ENCODE data around the gene CPLX1.

CPLX1 gene

DNA sequence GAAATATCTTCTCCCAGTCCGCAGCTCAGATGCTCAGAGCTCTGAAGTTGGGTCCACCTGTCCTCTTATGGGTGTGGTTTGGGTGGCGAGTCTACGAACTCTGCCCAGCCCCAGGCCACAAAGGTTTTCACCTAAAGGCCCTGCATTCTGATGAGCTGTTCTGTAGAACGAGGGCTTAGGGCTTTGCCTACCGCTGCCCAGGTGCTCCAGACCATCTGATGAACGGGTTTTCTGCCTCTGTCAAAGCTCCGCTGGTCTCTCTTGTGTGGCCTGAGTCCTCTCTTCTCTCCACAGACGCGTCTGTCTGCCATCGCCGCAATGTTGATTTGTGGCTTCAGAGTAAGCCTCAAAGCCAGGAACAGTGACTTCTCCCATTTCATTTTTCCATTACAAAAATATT, 28.4 kb upstream of the CPLX1 start:
- DNase-seq = no peak

DNA sequence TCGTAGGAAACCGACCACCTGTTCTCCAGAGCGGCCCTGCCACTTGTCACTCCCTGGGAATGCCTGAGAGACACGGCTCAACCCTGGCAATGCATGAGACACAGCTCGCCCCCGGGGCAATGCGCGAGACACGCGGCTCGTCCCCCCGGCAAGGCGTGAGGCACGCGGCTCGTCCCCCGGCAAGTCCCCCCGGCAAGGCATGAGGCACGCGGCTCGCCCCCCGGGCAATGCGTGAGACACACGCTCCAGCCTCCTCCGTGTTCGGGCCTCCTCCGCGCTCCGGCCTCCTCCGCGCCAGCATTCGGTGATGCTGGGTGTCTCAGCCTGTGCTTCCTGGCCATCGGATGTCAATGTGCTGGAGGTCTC, 27.5 kb upstream of the CPLX1 start:
- DNase-seq = no peak

DNA sequence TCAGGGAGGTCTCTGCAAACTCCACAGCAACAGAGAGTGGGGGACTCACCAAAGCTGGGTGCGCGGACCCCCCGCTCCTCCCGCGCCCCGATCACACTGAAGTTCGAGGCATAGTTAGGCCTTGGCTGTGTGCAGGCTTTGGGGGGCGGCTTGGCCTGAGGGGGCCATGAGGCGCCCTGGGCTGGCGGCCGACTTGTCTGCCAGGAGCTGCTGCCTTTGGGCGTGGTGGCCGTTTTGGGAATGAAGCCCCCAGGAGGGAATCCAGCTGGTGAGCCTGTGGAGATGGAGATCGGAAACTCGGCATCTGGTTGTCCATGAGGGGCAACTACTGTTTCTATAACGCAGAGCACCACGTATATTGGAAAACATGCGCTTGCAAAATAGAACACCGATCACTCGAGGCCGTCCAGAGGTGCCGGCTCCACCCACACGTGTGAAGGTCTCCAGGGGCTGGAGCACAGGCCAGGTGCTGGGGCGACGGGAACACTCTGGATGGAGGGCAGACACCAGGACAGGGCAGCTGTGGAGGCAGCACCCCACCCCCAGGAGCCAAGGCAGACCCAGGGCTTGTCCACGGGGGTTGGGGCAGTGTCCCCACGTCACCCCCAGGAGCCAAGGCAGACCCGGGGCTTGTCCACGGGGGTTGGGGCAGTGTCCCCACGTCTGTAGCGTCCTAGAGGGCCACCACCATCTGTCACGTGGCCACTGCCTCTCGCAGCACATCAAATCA, 25.9 kb upstream of the CPLX1 start:
- no peak for DNase-seq

DNA sequence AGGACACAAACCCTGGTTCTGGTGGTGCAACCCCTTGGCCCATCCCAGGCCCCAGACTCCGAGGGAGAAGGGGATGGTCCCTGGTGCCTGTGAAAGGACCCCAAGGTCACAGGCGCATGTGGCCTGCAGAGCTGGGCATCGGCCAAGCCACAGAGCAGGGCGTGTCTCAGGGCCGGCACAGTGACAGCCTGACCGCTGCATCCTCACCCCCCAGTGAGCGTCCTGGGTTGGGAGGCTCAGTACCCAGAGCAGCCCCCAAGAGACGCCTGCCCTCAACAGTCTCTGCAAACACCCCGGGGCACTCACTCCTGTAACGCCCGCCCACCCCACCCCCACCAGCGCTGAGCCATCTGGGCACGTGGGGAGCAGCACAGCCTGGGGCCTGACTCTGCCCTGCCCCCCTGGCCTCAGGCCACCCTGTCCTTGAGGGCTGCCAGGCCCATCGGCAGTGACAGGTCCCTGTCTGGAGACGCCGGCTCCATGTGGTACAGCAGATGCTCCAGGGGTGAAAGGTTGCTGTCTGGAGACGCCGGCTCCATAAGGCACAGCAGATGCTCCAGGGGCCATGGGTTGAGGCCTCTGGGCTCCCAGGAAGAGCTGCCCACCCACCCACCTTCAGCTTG, 24.5 kb upstream of the CPLX1 start:
- DNase-seq = no peak

DNA sequence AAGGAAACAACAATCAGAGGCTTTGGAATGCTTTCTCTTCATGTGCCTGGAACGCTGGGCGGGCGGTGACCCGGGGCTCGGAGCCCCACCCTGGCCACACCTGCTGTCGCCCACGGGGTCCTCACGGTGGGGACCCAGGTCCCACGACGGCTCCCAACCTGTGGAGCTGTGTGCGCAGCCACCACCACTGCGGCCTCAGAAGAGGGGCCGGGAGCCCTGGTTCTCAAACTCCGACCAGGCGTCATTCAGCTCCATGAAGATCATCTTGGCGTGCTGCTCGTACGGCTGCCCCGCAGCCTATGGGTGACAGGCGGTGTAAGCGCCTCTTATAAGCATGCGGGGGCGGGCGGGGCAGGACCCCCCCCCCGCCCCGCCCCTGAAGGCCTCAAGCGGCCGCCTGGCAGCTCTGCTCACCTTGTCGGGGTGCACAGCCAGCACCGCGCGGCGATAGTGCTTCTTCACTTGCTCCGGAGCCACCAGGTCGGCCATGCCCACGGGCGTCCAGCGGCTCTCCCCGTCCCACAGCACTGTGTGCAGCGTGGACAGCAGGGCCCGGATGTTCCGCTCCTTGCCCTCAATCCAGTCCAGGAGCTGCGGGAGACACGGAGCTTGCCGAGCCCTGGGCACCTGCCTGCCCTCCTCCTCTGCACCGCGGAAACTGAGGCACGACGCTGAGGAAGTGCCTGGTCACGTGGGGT, 23.7 kb upstream of the CPLX1 start:
- DNase-seq = no peak

DNA sequence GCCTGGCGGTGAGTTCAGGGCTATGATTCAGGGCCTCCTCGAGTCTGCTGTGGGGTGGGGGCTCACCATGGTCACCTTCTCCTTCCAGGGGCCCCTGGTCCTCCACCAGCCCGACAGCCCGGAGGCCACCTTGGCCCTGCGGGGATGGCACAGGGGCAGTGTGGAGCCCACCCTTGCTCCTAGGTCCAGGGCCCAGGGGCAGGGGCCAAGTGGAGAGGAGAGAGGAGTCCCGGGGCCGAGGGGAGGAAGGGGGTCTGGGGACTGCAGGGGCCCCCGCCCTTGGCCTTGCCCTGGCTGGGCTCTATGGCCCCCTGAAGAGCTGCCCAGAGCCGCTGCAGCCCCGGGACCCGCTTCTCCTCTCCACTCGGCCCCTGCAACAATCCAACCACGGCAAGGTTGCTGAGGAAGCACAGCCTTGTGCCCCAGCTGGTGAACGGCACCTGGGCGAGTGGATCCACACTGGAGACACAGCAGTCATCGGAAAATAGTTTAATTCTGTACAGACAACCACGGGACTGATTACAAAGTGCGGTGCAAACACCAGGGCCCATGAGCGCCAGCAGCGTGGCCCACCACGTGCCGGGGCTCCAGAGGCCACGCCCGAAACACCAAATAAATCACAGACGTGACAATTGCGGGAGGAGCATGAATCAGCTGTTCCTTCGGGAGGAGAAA, 23.0 kb upstream of the CPLX1 start:
- no peak for DNase-seq

DNA sequence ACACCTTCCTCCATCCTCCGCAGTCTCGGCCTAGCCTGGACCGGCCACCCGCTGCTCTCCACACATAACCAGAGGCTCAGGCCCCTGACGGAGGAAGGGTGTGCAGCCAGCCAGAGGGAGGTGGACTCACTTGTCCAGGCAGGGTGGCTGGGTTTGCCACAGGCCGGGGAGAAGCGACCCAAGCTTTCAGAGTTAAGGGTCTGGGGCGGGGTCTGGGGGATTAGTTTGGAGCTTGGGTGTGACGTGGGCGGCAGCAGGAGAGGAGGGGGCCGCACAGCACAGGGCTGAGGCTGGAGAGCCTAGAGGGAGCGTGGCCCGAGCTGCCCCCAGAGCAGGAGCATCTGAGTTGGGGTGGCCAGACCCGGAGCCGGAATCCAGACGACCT, 22.4 kb upstream of the CPLX1 start:
- DNase-seq = no peak

DNA sequence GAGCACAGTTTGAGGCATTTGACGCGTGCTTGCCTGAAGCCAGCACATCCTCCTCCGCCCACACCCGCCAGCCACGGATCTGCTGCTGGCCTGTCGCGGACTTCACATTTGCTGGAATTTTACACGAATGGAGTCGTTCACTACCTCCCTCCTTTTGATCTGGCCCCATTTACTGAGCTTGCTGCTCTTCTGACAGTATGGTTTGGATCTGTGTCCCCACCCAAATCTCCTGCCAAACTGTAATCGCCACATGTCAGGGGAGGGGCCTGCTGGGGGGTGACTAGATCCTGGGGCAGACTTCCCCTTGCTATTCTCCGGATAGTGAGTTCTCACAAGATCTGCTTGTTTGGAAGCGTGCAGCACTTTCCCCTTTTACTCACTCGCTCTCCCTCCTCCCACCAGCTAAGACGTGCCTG, 19.9 kb upstream of the CPLX1 start:
- no peak for DNase-seq

DNA sequence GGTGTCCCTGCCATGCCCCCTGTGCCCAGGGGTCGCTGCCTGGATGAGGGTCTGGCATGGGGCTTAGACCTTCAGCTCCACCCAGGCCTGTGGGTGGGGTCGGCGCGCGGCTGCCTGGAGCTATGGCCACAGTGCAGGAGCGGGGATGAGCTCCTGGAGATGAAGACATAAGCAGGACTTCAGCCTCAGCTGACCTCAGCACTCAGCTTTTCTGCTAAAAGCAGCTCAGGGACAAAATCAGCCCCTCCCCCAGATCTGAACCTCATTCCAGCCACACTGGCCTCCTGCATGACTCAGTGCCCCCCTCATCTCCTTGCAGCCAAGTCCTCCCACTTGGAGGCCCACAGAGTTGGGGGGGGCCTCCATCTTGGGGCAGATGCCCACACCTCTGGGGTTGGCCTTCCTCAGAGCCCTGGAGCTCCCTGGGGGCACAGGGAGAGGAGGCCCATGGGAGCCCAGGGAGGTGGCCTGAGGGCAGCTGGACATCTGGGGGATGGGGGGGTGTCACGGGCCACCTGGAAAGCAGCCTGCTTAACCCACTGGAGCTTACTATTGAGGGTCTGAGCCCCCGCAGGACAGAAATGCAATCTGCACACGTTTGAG, 19.4 kb upstream of the CPLX1 start:
- no peak for DNase-seq

DNA sequence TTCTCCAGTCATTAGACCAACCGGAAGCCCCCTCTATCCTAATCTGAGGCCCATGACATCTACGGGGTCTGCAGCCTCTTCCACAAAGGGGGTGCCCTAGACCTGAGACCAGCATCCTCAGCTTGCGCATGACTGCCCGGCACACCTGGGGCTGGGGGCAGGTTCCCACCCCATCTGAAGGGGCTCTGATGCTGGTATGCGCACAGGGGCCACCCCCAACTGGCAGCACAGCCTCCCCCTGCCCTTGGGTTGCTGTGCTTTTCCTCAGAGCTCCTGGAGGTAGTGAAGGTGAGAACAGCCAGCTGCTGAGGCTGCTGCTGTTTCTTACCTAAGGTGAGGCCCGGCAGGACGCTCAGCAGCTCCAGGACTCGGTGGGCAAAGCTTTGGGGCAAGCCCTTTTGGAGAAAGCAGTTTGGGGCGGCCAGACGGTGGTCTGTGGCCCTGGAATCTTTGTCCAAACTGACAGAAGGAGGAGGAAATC, 18.9 kb upstream of the CPLX1 start:
- no peak for DNase-seq

DNA sequence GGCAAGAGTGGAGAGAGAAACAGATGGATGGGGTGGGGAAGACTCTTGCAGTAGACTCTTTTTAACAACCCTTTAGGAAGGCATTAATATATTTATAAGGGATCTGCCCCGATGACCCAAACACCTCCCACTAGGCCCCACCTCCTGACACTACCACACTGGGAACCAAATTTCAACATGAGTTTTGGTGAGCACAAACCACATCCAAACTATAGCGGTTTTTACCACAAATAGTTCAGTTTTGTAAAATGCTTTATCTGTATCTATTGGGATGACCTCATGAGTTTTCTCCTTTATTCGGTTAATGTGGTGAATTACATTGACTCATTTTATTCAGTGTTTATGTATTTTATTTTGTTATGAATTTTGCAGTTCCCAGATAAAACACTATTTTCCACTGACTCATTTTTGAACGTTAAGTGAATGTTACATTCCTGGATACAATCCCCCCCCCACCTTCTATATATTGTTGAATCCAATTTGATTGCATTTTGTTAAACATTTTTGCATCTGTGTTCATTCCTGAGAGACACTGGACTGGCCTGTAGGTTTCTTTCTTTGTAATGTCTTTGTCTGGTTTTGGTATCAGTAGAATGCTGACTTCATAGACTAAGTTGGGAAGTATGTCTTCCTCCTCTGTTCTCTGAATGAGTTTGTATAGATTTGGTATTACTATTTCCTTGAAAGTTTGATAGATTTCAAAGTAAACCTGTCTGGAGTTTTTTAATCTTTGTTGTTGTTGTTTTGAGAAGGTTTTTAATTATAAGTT, 13.9 kb upstream of the CPLX1 start:
- DNase-seq = no peak

DNA sequence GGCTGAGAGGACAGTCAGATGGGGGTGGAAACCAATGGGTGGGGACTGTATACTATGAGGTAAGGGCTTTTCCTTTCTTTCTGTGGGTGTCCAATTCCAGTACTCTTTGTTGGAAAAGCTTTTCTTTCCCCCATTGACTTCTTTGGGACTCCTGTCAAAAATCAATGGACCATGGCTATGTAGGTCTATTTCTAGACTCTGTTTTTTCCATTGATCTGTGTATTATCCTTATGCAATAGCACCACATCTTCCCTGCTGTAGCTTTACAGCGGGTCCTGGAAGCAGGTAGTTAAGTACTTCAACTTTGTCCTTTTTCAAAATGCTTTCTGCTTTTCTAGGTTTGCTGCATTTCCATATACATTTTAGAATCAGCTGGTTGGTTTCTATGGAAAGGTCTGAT, 11.8 kb upstream of the CPLX1 start:
- no peak for DNase-seq

DNA sequence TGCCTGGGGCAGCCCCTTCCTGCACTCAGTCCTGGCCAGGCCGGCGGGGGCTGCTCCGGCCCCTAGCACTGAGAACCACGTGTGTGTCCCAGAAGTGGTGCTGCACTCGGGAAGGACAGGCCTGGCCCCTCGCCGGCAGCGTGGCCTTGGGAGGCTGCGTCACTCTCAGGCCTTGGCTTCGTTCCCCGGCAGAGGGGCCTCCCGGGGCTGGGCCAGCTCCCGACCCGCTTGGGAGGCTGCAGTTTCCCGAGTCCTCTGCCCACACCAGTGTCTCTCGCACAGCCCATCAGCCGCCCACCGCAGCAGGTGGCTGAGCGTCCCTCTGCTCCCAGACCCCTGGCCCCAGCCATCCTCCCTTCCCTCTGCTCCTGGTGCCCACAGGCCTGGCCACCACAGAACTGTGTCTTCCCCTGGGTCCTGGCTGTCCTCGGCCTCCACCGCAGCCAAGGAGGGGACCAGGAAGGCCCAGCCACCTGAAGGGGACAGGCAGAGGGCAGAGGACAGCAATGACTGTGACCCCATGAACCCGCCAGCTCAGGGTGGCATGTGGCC, 10.9 kb upstream of the CPLX1 start:
- no peak for DNase-seq

DNA sequence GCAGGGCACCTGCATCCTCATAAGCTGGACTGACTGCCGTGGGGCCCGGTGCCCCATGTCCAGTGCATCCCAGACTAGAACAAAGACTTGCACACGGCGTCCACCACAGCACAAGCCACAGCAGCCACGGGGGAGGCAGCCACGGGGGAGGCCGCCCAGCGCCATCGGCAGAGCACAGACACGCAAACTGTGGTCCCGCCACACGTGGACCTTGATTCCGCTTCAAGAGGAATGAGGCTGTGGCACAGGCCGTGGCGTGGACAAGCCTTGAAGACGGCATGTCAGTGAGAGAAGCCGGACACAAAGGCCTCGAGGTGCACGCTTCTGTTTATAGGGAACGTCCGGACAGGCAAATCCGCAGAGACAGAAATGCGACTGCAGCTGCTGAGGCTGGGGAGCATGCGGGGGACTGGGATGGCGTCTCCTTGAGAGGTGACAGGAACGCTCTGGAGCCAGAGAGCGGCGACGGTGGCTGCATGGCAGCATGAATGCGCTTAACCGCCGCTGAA, 10.1 kb upstream of the CPLX1 start:
- DNase-seq = no peak

DNA sequence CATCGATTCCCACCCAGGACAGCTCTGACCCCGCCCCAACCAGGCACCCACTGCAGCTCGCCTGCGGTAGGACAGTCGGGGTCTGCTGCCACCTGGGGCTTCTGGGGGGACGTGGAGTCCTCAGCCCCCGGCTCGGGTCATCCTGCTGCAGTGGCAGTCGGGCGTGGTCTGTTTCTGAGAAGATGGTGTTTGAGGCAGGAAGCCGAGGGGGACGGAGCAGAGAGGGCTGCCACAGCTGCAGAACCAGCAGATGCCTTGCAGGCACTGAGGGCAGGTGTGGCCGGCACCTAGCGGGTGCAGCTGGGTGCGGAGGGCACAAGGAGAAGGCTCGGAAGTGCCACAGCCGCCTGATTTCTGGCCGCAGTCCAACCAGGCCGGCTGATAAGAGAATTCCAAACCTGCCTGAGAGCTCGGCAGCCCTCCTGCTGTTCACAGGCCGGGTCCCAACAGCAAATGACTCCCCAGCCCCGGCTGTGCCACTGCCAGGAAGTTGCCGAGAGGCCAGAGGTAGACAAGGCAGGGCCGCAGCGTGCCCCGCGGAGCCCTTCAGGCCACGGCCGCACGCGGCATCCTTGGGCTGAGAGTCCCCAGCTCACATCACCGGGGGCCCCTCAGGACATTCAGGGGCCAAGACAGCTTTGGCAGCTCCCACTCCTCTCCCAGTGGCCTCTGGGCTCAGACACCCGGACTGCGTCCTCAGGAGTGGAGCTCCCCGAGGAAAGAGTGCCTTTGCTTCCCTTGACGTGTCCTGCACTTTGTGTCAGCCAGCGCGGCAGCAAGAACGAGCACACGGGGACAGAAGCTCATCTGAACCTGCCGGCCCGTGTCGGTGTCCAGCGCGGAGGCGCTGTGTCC, 9.4 kb upstream of the CPLX1 start:
- DNase-seq = no peak

DNA sequence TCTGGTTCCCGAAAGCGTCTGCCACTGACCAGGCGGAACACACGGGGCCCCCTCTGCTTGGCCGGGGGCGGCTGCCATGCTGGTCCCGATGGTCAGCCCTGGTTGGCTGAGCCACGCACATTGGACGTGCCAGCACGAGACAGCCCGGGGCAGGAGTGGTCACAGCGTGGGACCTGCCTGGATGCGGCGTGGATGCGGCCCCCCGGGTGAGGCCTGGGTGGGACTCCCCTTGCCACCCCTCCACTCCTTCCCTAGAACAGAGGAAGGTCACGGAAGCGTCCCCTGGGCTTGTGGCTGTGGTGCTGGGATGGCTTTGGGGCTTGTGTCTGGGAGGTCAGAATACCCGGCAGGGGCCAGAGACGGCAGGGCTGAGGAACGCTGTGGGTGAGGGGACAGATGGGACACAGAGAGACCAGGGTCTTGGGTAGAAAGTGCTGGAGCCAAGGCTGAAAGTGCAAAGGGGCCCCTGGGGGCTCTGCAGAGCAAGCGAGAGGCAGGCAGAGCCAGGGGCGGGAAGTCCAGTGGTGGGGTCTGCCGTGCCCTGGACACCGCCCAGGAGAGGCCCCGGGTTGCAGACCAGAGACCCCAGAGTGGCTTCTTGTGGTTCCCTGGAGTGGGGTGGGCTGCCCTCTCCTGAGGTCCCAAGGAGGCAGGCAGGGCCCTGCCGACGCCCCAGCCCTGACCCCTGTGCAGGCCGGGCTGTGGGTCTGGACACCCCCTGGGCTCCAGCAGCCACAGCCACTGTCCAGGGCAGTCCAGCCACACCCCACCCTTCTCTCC, 8.6 kb upstream of the CPLX1 start:
- no peak for DNase-seq

DNA sequence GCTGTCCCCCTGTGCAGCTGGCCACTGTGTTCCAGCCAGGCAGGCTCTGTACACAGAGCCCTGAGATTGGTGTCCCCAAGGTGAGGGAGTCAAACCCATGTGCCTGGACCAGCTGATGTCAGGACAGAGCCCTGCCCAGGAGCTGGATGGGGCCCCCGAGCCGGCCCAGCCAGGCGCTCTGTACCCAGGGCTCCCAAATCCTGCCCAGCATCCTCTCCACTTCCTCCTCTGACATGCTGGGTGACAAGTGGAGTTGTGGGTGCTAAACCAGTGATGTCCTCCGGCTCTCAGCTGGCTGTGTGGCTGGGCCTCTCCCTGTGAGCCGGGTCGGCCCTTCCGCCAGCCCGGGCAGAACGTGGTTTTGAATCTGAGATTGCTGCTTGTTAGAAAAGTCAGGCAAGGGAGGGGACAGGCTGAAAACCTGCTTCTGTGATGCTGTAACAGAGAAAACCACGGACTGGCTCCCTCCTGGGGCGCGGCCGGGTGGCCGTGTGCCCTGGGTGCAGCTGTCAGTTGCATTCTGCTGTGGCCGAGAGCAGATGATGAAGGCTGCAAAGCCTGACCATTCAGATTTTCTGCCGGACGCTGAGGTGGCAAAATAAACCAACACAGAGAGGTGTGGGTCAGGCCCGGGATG, 7.9 kb upstream of the CPLX1 start:
- DNase-seq = no peak

DNA sequence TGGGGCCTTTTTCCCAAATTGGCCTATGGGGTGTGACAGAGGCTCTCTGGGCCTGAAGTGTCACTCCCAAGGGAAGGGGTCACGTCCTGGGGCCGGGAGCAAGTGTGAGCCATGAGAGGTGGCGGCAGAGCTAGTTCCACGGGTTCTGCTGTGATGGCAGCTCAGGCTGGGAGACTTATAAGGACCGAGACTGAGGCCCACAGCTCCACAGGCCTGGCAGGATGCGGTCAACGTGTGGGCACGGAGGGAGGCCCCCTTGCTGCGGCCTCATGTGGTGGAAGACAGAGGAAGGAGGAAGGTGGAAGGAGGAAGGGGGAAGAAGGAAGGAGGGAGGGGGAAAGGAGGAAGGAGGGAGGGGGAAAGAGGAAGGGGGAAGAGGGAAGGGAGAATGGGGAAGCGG, 7.2 kb upstream of the CPLX1 start:
- DNase-seq = no peak

DNA sequence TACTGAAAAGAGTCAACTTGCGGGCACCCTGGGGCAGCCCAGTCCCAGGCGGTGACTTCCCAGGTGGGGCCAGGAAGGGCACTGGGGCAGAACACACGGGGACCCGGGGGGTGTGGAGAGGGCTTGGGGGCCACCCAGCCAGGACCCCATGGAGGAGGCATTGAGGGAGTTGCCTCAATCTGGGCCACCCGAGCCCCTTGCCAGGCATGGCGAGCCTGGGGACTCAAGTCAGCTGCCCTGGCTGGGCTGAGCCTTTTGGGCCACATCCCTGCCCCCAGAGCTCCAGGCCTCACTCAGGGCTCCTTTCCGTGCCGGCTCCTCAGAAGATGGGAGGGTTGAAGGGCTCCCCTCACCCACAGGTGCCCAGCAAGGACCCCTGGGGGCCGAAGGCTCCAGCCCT, 6.6 kb upstream of the CPLX1 start:
- DNase-seq = no peak

DNA sequence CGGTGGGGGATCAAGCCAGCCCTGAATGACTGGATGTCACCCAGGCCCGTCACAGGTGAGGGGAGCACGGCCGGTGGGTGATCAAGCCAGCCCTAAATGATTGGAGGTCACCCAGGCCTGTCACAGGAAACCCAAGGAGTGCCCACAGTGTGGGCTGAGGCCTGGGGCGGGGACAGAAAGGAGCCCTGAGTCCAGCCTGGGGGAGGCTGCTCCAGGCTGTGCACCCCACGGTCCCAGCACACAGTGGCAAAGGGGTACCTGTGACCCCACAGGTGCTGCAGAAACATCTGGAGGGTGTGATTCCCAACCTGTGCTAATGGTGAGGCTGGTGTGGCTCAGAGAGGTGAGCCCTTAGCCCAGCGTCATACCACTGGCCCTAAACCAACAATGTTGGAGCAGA, 6.2 kb upstream of the CPLX1 start:
- no peak for DNase-seq
